ENCODE results near the gene HARS2.
"Not testable (repeated sequence)": the region's sequence is repeated elsewhere in the genome, so short reads cannot be mapped to it uniquely, and the experiment has no call there.

The HARS2 gene, protein sequence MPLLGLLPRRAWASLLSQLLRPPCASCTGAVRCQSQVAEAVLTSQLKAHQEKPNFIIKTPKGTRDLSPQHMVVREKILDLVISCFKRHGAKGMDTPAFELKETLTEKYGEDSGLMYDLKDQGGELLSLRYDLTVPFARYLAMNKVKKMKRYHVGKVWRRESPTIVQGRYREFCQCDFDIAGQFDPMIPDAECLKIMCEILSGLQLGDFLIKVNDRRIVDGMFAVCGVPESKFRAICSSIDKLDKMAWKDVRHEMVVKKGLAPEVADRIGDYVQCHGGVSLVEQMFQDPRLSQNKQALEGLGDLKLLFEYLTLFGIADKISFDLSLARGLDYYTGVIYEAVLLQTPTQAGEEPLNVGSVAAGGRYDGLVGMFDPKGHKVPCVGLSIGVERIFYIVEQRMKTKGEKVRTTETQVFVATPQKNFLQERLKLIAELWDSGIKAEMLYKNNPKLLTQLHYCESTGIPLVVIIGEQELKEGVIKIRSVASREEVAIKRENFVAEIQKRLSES

DNA sequence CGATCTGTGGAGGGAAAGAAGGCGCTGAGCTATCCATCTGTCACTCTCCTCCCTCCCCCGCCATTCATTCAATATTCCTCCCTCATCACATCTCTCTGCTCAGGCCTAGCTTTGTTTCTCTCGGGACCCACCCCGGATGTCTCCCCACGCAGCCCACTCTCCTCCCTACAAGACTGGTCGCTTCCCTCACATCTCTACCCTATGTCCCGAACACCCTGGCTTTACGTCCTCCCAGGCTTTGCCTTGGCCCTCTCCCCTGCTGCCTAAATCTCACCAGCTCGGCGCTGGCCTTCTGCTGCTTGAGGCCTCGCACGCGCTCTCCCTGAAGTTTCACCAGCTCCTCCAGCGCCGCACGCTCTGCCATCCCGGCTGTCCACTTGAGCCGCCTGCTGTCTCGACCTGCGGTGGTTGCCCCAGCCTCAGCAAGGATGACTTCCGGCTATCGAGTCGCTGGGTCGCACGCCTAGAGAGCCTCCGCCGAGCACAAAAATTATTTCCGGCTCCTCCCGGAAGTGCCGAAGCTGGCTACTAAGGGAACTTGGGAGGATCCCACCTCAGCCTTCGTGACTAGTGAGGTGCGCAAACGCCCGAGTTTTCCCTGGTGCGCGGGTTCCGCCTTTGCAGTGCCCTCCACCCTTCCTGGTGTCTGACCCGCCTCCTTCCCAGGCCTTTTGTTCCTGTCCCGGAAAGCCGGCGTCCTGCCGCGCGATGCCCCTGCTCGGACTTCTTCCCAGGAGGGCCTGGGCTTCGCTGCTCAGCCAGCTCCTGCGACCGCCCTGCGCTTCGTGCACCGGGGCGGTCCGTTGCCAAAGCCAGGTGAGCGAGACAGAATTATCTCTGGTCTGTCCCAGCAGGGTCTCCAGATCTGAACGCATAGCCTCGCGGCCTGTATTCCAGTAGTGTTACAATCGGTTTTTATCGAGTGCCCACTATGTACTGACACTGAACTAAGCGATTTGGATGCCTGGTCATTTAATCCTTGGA lies at the start of gene HARS2, which contains the start of gene HARS1:
Gene HARS2, plus strand, starts transcription at position 515 of the 984 bp plus-strand sequence. Its CDS starts 194 bp downstream, at position 709.
Gene HARS1, minus strand, starts transcription at position 430 of the 984 bp plus-strand sequence. Its CDS starts 66 bp downstream, at position 364.
- peak; percentile 58 for DNase-seq

DNA sequence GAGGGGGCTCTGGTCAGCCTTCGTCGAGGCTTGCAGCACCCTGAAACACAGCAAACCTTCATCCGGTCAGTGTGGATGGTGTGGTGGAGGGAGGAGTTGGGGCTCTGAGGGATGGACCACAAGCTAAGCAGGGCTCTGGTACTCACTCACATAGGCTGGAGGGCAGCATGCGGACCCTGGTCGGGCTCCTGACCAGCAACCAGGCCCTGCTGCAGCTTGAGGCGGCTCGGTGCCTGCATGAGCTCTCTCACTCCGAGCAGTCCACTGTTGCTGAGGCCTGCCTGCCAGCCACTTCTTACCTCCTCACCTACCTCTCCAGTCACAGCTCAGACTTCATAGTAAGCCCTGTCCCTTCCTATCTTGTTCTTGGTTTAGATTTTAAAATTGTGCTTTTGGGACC lies 49.5 kb upstream of the HARS2 start:
- no peak for DNase-seq

DNA sequence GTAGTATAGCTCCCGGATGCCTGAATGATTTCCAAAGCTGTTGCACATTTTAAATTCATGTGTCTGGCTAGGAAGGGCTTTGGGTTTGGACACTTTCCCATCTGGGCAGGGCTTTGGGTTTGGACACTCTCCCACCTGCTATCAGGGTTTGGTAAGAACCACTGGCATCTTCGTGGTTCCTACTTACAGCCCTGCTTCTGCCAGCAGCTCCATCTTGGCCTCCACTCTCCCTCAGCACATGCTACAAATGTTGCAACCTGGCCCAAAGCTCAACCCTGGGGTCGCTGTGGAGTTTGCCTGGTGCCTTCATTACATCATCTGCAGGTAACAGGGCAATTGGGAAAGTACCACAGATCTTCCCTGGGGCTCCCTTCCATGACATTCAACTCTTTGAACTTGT lies 48.5 kb upstream of the HARS2 start:
- DNase-seq = no peak

DNA sequence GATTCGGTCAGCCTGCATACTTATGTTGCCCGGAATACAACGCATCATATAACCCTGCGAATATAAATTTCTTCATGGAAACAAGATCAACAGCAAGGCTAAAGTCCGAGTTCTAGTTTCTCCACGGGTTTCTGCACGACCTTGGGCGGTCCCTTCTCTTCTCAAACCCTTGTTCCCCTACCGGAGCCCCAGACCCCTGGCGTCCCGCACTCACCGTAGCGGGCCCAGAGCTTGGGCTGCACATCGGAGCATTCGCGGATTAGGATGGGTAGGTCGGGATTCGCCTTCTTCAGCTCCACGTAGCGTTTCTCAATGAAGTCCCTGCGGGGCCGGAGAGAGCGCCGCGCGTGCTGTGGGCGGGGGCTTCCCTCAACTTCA lies 44.2 kb upstream of the HARS2 start:
- DNase-seq = no peak

DNA sequence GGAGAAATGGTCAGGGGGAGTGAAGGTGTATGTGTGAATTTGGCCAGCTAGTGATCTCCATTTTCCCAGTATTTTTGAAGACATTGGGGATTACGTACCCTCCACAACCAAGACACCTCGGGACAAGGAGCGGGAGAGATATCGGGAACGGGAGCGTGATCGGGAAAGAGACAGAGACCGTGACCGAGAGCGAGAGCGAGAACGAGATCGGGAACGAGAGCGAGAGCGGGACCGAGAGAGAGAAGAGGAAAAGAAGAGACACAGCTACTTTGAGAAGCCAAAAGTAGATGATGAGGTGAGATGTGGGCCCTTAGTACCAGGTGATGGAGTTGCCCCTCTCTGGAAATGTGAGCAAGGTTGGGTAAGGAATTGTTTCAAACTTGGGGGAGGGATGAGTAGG lies 32.4 kb upstream of the HARS2 start:
- no peak for DNase-seq

DNA sequence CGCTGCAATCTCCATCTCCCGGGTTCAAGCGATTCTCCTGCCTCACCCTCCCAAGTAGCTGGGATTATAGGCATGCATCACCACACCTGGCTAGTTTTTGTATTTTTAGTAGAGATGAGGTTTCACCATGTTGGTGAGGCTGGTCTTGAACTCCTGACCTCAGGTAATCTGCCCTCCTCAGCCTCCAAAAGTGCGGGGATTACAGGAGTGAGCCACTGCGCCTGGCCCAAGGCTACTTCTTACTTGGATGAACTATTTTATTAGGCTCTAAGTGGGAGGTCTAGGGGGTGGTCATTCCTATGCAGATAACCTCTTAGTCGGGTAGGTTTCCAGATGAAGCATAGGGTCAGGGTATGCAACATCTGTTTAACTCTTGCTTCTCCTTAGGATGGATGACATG lies 30.9 kb upstream of the HARS2 start:
- not testable (repeated sequence) for DNase-seq

DNA sequence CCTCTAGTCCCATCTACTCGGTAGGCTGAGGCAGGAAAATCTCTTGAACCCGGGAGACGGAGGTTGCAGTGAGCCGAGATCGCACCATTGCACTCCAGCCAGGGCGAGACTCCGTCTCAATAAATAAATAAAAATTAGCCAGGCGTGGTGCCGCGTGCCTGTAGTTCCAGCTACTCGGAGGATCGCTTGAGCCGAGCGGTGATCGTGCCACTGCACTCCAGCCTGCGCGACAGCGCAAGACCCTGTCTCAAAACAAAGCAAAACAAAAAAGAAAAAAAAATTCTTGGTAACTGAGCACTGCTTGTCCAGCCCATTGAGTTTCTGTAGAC lies 27.3 kb upstream of the HARS2 start:
- no peak for DNase-seq

DNA sequence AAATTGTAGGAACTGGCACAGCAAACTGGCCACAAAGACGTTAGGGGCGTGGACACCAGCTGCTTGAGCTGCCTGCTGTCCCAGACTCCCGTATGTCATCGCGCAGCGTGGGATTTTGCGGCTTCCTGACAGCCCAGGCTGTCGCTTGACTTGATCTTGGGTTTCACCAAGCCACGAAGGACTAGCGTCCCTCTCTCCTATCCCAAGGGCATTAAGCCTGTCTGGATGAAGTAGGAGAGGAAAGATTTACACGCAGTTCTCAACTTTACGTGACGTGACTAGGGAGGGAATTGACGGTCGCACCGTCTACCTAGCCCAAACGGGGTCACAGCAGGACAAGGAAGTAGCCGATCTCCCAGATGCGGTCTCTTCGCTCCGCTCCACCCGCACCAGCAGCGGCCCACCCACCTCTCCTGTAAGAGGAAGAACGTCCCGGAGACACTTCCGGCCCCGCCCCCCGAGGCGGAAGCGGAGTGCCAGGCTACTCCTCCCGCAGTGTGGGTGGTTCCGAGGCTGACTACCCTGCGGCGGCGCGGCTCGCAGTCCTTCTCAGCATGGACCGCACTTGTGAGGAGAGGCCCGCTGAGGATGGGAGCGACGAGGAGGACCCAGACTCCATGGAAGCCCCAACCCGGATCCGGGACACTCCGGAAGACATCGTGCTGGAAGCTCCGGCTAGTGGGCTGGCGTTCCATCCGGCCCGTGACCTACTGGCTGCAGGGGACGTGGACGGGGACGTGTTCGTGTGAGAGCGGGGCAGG lies 26.7 kb upstream of the HARS2 start, which contains the start of gene WDR55:
Gene WDR55, plus strand, starts transcription at position 546 of the 761 bp plus-strand sequence. Its CDS starts 9 bp downstream, at position 555.
- peak; percentile 67 for DNase-seq

DNA sequence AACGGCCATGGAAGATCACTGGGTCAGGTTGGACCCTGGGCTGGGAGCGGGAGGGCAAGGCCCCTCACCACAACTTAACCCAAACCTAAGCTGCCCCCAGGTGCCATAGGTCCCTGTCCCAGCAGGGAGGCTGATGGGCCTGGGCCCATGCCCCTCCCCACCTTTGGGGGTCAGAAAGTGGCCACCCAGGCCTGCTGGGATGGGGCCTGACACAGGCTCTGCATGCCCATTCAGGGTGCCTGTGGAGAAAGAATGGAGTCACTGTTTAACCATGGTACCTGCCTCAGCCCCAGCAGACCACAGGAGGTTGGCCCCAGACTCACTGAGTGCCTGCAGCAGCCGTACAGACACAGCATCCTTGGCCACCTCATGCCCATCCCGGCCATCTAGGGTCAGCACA lies 20.2 kb upstream of the HARS2 start:
- not testable (repeated sequence) for DNase-seq

DNA sequence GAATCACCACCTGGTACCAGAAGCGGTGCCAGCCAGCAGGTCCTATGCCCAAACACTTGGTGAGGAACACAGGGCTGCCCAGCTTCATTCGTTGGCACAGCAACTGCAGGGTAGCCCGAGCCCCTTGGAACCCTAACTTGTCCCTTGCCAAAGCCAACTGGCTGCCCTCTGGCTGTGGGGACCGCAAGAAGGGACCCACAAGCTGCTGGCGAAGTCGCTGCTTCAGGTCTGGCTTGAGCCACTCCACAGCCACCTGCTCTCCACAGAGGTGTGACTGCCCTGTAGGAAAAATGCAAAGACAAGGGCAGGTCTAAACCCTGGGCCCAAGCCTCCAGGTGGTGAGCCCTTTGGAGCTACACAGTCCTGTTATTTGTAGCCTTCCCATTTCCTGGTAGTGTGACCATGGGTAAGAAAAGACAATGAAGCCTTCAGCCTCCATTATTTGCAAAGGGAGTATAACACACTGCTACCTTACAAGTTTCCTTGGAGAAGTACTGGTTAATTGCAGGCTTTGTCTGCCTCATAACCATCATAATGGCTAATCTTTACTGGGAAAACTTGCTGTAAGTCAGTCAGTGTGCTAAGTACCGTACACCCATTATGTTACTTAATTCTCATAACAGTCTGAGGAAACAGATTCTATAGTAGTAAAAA lies 19.7 kb upstream of the HARS2 start:
- no peak for DNase-seq

DNA sequence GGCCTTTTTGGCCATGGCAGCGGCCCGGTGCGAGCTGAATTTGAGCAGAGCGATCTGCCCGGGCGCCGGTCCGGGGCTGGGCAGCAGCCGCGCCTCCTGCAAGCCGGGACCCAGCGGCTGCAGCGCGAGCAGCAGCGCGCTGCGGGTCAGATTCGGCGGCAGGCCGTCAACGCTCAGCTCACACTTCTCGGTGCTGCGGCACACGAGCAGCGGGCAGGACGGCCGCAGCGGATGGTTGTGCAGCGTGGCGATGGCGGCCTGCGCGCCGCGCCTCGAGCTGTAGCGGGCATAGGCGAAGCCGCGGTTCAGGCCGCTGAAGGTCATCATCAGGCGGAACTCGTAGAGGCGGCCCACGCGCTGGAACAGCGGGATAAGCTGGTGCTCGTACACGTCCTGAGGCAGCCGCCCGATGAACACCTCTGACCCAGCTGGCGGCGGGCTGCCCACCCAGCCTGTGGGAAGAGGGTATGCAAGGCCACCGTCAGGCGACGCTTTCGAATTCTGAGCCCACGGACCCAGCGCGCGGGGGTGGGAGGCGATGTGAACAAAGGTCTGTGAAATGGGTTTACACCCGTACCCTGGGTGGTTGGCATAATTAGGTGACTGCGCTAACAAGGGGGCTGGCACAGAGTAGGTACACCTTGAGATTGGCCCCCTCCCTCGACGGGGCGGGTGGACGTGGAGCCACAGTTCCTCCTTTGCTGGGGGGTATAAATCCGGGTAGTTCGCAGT lies 18.6 kb upstream of the HARS2 start:
- no peak for DNase-seq

DNA sequence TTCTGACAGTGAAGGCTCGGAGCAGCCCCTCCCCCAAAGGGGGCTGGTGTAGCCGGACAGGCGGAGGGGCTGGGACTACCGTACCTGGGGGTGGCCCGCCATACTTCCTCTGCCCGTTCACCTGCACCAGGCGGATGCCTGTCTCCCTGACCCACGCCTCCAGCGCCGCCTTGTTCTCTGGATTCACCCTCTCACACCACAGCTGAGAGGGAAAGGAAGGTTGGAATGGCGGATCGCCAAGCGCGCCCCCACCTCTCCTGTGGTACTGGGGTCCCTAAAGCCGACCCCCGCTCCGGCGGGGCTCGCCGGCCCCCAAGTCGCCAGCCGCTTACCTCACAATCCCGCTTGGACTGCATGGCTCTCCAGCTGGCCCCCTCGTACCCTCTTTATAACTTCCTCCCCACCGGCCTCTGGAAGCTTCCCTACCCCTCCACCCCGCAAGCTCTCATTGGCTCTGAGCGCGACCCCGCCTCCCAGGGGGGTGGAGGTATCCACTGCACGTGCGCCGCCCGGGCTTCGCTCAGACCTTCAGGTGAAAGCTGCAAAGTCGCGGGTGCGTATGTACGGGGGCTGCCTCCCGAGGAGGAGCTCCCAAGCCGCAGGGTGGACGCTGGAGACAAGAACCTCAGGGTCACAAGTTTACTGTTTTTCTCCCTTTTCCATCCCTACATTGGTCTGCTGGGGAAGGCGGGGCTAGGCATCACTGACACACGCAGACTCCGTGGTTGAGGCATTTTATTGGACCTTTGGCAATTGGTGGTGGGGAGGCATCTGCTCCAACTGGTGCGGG lies 17.9 kb upstream of the HARS2 start, which contains the start of gene DND1:
Gene DND1, minus strand, starts transcription at position 390 of the 790 bp plus-strand sequence. Its CDS starts 34 bp downstream, at position 356.
- DNase-seq = no peak

DNA sequence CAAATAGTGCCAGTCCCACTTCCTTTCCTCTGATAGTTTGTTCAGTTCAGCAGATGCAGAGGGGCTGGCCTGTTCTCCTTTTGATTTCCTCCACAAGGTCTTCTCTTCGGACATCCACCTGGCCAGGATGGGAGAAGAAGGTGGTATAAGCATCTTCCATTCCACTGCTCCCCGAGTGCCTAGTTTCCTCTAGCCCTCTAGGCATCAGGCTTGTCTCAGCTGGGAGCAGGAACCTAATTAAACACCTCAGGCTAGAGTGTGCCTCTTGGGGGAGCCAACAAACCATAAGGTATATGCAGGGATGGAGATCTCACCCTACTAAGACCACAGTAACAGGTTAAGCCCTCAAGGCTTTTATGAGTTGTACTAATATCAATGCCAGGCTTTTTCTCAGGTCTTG lies 17.0 kb upstream of the HARS2 start:
- DNase-seq = no peak

DNA sequence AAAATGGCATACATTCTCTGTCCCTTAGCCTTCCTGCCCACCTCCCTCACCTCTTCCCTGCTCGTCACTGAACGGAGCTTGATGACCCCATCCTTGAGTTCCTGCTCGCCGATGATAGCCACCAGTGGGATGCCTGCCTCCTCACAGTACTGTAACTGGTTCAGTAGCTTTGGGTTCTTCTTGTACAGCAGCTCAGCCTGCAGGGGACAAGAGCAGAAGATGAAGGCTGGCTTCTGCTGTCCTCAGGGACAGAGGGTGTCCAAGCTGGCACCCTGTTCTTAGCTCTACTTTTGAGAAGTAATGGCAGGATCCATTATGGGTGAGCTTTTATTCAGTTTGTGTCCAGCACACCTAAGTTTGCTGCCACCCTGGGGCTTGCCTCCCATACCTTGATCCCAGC lies 16.6 kb upstream of the HARS2 start:
- DNase-seq = no peak

DNA sequence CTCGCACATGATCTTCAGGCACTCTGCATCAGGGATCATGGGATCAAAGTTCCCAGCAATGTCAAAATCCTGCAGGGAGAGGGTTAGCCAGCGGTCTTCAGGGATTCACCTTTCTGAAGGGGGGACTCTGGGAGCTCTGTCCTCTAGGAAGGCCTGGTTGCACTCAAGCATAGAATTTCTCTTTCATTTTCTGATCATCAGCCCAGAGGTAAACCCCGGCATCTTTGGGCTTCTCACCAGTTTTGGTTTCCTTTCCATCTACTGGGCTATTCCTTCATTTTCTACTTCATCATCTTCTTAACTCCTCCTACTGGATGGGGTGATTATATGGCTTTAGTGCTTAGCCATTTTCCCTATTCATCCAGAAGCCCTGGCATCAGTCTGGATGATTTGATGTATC lies 13.3 kb upstream of the HARS2 start:
- no peak for DNase-seq

DNA sequence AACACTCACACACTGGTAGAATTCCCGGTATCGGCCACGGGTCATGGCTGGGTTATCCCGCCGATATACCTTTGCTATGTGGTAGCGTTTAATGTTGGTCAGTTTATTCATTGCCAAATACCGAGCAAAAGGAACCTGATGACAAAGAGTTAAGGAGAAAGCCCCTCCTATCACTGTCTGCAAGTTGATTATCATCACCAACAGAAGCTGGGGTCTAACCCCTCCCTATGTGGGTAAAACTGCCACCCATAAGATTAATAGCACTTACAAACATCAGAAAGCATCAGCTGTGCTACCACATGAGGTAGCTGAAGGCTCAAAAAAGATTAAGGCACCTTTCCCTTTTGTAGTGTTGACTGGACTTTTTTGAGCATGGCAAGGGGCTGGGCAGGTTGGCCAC lies 12.3 kb upstream of the HARS2 start:
- no peak for DNase-seq

DNA sequence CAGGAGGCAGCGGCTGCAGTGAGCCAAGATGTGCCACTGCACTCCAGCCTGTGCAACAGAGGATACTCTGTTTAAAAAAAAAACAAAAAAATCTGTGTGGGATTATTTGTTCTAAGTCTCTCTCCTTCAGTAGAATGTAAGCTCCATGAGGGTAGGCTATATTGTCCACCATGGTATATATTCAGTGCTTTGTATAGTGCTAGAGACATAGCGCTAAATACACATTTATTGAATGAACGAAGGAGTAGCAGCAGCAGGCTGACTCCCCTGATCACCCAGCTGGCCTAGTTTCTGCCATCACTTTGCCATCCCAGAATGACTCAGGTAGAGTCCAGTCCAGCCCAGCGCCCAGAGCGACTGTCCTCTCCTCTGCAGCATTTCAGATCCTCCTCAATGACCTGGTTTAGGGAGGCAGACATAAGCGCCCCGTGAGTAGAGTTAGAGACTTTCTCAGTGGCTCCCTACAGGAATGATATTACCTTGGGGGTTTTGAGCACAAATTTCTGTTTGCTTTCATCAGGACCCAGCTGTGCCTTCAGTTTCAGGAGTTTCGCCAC lies 801 bp upstream of the HARS2 start:
- no peak for DNase-seq

DNA sequence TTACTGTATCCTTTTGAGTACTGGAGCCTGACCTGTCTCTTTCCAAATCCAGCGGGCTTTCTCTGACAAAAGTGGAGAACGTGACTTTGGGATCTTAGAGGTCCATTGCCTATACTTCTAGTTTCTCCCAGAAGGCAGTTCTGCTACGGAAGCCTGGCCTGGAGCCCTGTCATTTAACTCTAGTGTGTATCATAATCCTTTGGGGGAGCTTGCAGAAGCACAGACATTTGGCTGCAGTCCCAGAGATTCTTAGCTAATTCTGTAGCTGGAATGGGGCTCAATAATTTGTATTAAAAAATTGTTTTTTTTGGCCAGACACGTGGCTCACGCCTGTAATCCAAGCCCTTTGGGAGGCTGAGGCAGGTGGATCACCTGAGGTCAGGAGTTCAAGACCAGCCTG lies 3.0 kb downstream of the HARS2 start:
- no peak for DNase-seq

DNA sequence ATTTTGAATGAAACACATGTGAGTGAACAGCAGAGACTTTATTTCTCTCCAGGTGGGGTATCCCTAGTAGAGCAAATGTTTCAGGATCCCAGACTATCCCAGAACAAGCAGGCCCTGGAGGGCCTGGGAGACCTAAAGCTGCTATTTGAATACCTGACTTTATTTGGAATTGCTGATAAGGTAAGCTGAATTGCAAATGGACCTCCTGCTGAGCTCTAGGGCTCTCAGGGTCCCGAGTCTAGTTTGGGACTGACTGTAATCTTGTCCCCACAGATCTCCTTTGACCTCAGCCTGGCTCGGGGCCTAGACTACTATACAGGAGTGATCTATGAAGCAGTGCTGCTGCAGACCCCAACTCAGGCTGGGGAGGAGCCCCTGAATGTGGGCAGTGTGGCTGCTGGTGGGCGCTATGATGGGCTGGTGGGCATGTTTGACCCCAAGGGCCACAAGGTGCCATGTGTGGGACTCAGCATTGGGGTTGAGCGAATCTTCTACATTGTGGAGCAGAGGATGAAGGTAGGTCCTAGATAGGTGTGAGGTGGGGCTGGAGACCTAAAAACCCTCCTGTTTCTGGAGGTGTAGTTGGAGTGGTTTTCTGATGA lies 5.7 kb downstream of the HARS2 start:
- DNase-seq = no peak
